K562 (cell line): Measurements from ENCODE around the gene AQP5. TPM values are rescaled to one million over a fixed set of nuclear protein-coding genes. Genes with fewer than 3 reads are reported as not detected.

ENCODE experiments used
- ATAC-seq: fragments of 200-7000 bp; cut with Tn5 transposase; 3 replicates; pipeline ENCODE4 v1.9.1; 2020; ENCODE audit warnings: moderate library complexity
- BruUV-seq: library from RNA; stranded (reverse); fragments of 400-500 nt; replicated peaks from 2 replicates; lab custom pipeline; 2021; lab: Mats Ljungman, UMichigan
- CTCF ChIA-PET: fragments of 300-600 bp; formaldehyde crosslinking; extraction: SDS; loops from one replicate; lab custom pipeline; 2021; ENCODE audit warnings: low intra/inter-chr PET ratio; lab: Yijun Ruan, JAX
- POLR2A ChIA-PET: fragments of 300-600, 350-650 bp; sonication (Branson Sonifier 250); formaldehyde crosslinking; extraction: SDS; loops from one replicate; lab custom pipeline; 2021; ENCODE audit warnings: antibody characterized with exemption, inconsistent platforms; lab: Yijun Ruan, JAX
- DNase-seq, 4 experiments: peaks; one replicate each; pipeline versions ENCODE4 v3.0.0 to v3.0.0-alpha.2; 2011 to 2018; ENCODE audit warnings: low spot score in 3 of 4, mixed read lengths in 3 of 4; ENCODE audit errors: extremely low read depth in 1 of 4
- FAIRE-seq: peaks from 2 replicates; lab custom pipeline; 2011; peaks lifted over from hg19 to GRCh38; lab: Jason Lieb, UNC
- H2AFZ ChIP-seq: 2 replicates; pipeline ENCODE4 v1.6.0; 2011; ENCODE audit warnings: low read depth, low read length, control low read depth, inconsistent platforms
- H3K27ac ChIP-seq: fragments of 200-600 bp; 3 replicates; pipeline ENCODE4 v1.8.0; 2011; ENCODE audit warnings: low read depth, mild to moderate bottlenecking, control low read depth, inconsistent platforms, low read length, moderate library complexity, mixed read lengths; ENCODE audit errors: extremely low read depth
- H3K27me3 ChIP-seq, 2 experiments: fragments of 300-600 bp in 1 of 2; 2 replicates in 1 of 2; 3 replicates in 1 of 2; pipeline versions ENCODE4 v1.6.0 to v1.8.0; 2011; ENCODE audit warnings: inconsistent platforms in 2 of 2, low read length in 2 of 2, mild to moderate bottlenecking in 1 of 2, mixed read lengths in 1 of 2, moderate library complexity in 1 of 2; ENCODE audit not compliant: control insufficient read depth in 2 of 2, insufficient read depth in 2 of 2
- H3K36me3 ChIP-seq: fragments of 300-600 bp; 3 replicates; pipeline ENCODE4 v1.8.0; 2011; ENCODE audit warnings: mild to moderate bottlenecking, low read length, inconsistent platforms; ENCODE audit not compliant: control insufficient read depth, insufficient read depth
- H3K4me1 ChIP-seq, 2 experiments: fragments of 200-600 bp in 1 of 2; replicated peaks in 1 of 2; 2 replicates in 1 of 2; 3 replicates in 1 of 2; pipeline versions ENCODE4 v1.5.1 to v1.8.0; 2011; ENCODE audit warnings: inconsistent platforms in 2 of 2, low read length in 2 of 2, mild to moderate bottlenecking in 1 of 2, mixed read lengths in 1 of 2, moderate library complexity in 1 of 2; ENCODE audit not compliant: control insufficient read depth in 2 of 2, insufficient read depth in 2 of 2
- H3K4me2 ChIP-seq: 2 replicates; pipeline ENCODE4 v1.6.1; 2011; ENCODE audit warnings: low read length, control low read depth, inconsistent platforms, mixed read lengths; ENCODE audit not compliant: insufficient read depth
- H3K4me3 ChIP-seq: fragments of 200-600 bp; sonication (generic), shearing (Covaris generic); 2 replicates; pipeline ENCODE4 v1.5.1; 2016; ENCODE audit warnings: control low read depth, inconsistent platforms
- H3K79me2 ChIP-seq: fragments of 200-600 bp; 3 replicates; pipeline ENCODE4 v1.8.0; 2011; ENCODE audit warnings: low read length, inconsistent platforms; ENCODE audit not compliant: control insufficient read depth, insufficient read depth
- H3K9ac ChIP-seq, 2 experiments: 2 replicates each; pipeline versions ENCODE4 v1.6.0 to v1.6.1; 2011; ENCODE audit warnings: low read depth in 2 of 2, low read length in 2 of 2, control low read depth in 1 of 2, inconsistent platforms in 1 of 2, mild to moderate bottlenecking in 1 of 2, mixed read lengths in 1 of 2; ENCODE audit not compliant: insufficient read depth in 1 of 2
- H3K9me1 ChIP-seq: one replicate; pipeline ENCODE4 v1.6.0; 2011; ENCODE audit warnings: inconsistent platforms, mild to moderate bottlenecking, low read length, moderate library complexity; ENCODE audit not compliant: control insufficient read depth, insufficient read depth
- H3K9me3 ChIP-seq: replicated peaks from 2 replicates; pipeline ENCODE4 v1.5.1; 2011; ENCODE audit warnings: low read depth, low read length, inconsistent platforms; ENCODE audit not compliant: control insufficient read depth, insufficient read depth
- H4K20me1 ChIP-seq: replicated peaks from 2 replicates; pipeline ENCODE4 v1.6.1; 2011; ENCODE audit warnings: low read length, inconsistent platforms, mixed read lengths; ENCODE audit not compliant: control insufficient read depth, insufficient read depth
- ATF3 ChIP-seq, 2 experiments: fragments of 450-650 bp in 1 of 2; sonication (generic) in 1 of 2; formaldehyde crosslinking in 1 of 2; IDR thresholded peaks in 1 of 2; conservative IDR thresholded peaks in 1 of 2; 2 replicates each; pipeline versions ENCODE4 v1.6.1 to v1.8.1; 2016 to 2023; ENCODE audit warnings: mild to moderate bottlenecking in 2 of 2, moderate library complexity in 2 of 2, inconsistent platforms in 1 of 2, missing genetic modification reagents in 1 of 2
- ETV1 ChIP-seq: fragments of 450-650 bp; conservative IDR thresholded peaks from 2 replicates; pipeline ENCODE4 v1.6.1; 2016; ENCODE audit warnings: missing genetic modification characterization, control low read depth, low read depth, missing compliant biosample characterization
- FOSL1 ChIP-seq: fragments of 200-800 bp; sonication (Bioruptor generic); conservative IDR thresholded peaks from 2 replicates; pipeline ENCODE4 v1.6.1; 2016; ENCODE audit warnings: missing genetic modification characterization, missing compliant biosample characterization
- JUN ChIP-seq, 2 experiments: sonication (generic) in 1 of 2; formaldehyde crosslinking in 1 of 2; IDR thresholded peaks; 2 replicates each; pipeline versions ENCODE4 v1.6.1 to v1.8.0; 2012 to 2022; ENCODE audit warnings: borderline replicate concordance in 2 of 2, mild to moderate bottlenecking in 2 of 2, improper control_type of control experiment in 1 of 2, low read depth in 1 of 2, low read length in 1 of 2, missing genetic modification reagents in 1 of 2
- JUND ChIP-seq, 2 experiments: IDR thresholded peaks; 2 replicates in 1 of 2; 3 replicates in 1 of 2; pipeline ENCODE4 v1.6.1; 2011; ENCODE audit warnings: borderline replicate concordance in 2 of 2, low read depth in 2 of 2, low read length in 2 of 2, improper control_type of control experiment in 1 of 2, missing biosample characterization in 1 of 2, missing genetic modification characterization in 1 of 2, missing genetic modification reagents in 1 of 2
- SRSF7 ChIP-seq: fragments of 200-400 bp; formaldehyde crosslinking; optimal IDR thresholded peaks from 2 replicates; pipeline ENCODE3; 2017; ENCODE audit warnings: mild to moderate bottlenecking, low read depth, low read length
- ZKSCAN1 ChIP-seq: fragments of 150-350 bp; IDR thresholded peaks from 2 replicates; pipeline ENCODE4 v1.6.1; 2016; ENCODE audit warnings: low read depth, low read length
- ZNF609 ChIP-seq: sonication (generic); formaldehyde crosslinking; IDR thresholded peaks from 2 replicates; pipeline ENCODE4 v1.8.1; 2023; ENCODE audit warnings: missing genetic modification reagents, mild to moderate bottlenecking, borderline replicate concordance
- WGBS: fragments of 100-300 bp; shearing (Covaris generic); methylation state at CpG from one replicate; pipeline ENCODE4 v1.1.6; 2016; ENCODE audit warnings: low coverage, mixed read lengths; ENCODE audit not compliant: insufficient coverage; ENCODE audit errors: missing lambda C conversion rate; 5-methylcytosine and 5-hydroxymethylcytosine counted together
- in situ Hi-C: fragments of 300-500 bp; cut with MboI; formaldehyde crosslinking; loops from 4 replicates; pipeline ENCODE4 v1.15.0; 2018; ENCODE audit warnings: inconsistent platforms, mixed read lengths
- intact Hi-C: fragments of 100-400 bp; cut with micrococcal nuclease; formaldehyde crosslinking; loops from 2 replicates; pipeline ENCODE4 v1.14.2; 2022
- polyA plus RNA-seq, 8 experiments: library from polyadenylated mRNA; depleted of rRNA in 4 of 8; stranded (reverse) in 5 of 8; unstranded in 3 of 8; fragments of >200 nt; fragmentation: Nextera tagmentation in 2 of 8; fragmentation: Illumina TruSeq in 1 of 8; extraction: Ambion mirVana in 2 of 8; extraction: Trizol in 1 of 8; gene quantifications; 2 replicates each; pipeline versions ENCODE4 v1.2.1 to v1.2.3, GENCODE V29; 2011 to 2014; ENCODE audit warnings: inconsistent platforms in 1 of 8, missing spikeins in 1 of 8
- total RNA-seq, 7 experiments: library from RNA; depleted of rRNA in 6 of 7; stranded (reverse); fragments of >200 nt in 6 of 7; fragmentation: Illumina TruSeq in 2 of 7; extraction: Trizol in 2 of 7; gene quantifications; 2 replicates each; pipeline versions ENCODE4 v1.2.1 to v1.2.3, GENCODE V29; 2011 to 2021; ENCODE audit warnings: low replicate concordance in 1 of 7

AQP5 gene
- total and polyA plus RNA-seq, 9 of the 15 experiments (the other 6 are each of a cell fraction or from before 2014, with no cell fraction given), result not detected

GRCh38 chr12:49930515-49931288, 31.0 kb upstream of the AQP5 start:
- Histone ChIP-seq H3K9ac (no peak overlapping the region), H3K79me2 (no peaks in the 10 kb centered on the region), H3K4me2 (no peak overlapping the region), H3K9me1 (no peaks in the 10 kb centered on the region), H3K4me3 (no peak overlapping the region), H3K27ac (no peak overlapping the region), H2AFZ (no peak overlapping the region), H3K4me1 (no peaks in the 10 kb centered on the region; a peak in 1 of 5 replicates), H3K27me3 (peaks cover 6 to 12% of the 10 kb centered on the region in 2 experiments; a peak in 2 of 5 replicates), H3K9me3 (no peaks in the 10 kb centered on the region), H4K20me1 (no peaks in the 10 kb centered on the region), H3K36me3 (no peaks in the 10 kb centered on the region)
- DNase-seq, result no peak
- no TSS peak for BruUV-seq
- POLR2A ChIA-PET, result interaction anchor here (0.6 to 3.4 kb wide), 5 partner anchors 10 to 89 kb away, joined by 3 to 12 read pairs (median 4); no protein-coding TSS in a partner anchor
- FAIRE-seq, result no peak
- TF ChIP-seq JUN (IDR thresholded peaks at IDR 0.05; ENCODE audit: borderline replicate concordance, low read depth, low read length), result 0 out of 2 replicates have a peak, but pooled peaks have one; percentile 34
- no peak for TF ChIP-seq JUN (CRISPR knock-in tag; IDR thresholded peaks at IDR 0.05; ENCODE audit: borderline replicate concordance)
- peak; percentile 58; the same call in 1 of the 2 replicates for TF ChIP-seq JUND (IDR thresholded peaks at IDR 0.05; ENCODE audit: borderline replicate concordance, low read depth, low read length)
- peak; percentile 32; the same call in 1 of the 3 replicates for TF ChIP-seq JUND (tag; IDR thresholded peaks at IDR 0.05; ENCODE audit: borderline replicate concordance, low read depth, low read length)
- peak; percentile 89 for TF ChIP-seq ATF3 (IDR thresholded peaks at IDR 0.05)
- TF ChIP-seq ATF3 (CRISPR knock-in tag; conservative IDR thresholded peaks at IDR 0.05), result no peak
- no peak for TF ChIP-seq ZKSCAN1
- TF ChIP-seq ZNF609 (CRISPR knock-in tag), result no peak
- TF ChIP-seq SRSF7, result no peak
- peak; percentile 77 for TF ChIP-seq FOSL1 (tag)
- no peak for TF ChIP-seq ETV1 (tag)
- ATAC-seq, result no peak
- intact Hi-C loops, result no loop called here
- in situ Hi-C loops, result no loop called here
- CTCF ChIA-PET, result no interaction called here
- 36% methylated on average over 3 of the region's 3 CpGs for WGBS
